ENCODE data around the gene EHBP1. TPM values are rescaled to one million over a fixed set of nuclear protein-coding genes. Genes with fewer than 3 reads are reported as not detected.

Gene EHBP1
- total RNA-seq, 5 donors from 2014 or later (not counting 1 experiment from before 2014, with no cell fraction given) = 22.1 to 28.7 (median 26.1) TPM

GRCh38 chr2:62801110-62801509 lies 95.6 kb downstream of the EHBP1 start:
- Histone ChIP-seq H3K36me3 (ENCODE audit: control insufficient read depth in 2 of 2, extremely low read depth in 1 of 2, insufficient read depth in 1 of 2, low read length in 1 of 2) (peaks cover 0 to 4% of the 10 kb centered on the region in 2 donors), H3K27ac (ENCODE audit: low read length) (no peak overlapping the region), H3K4me1 (ENCODE audit: control insufficient read depth in 1 of 2, extremely low read depth in 1 of 2, insufficient read depth in 2 of 2, low read length in 2 of 2) (peaks cover 0 to 3% of the 10 kb centered on the region in 2 experiments), H3K4me3 (ENCODE audit: control insufficient read depth in 1 of 2, extremely low read depth in 1 of 2, low read length in 1 of 2) (no peak overlapping the region), H3K9me3 (no peaks in the 10 kb centered on the region), H3K27me3 (replicated peaks in 1 of 2; ENCODE audit: control insufficient read depth in 2 of 2, extremely low read depth in 1 of 2, insufficient read depth in 2 of 2, low read length in 1 of 2) (no peaks in the 10 kb centered on the region)
- POLR2A ChIA-PET = no interaction called here
- WGBS (ENCODE audit: insufficient coverage) = no CpG with 5 or more reads among the region's 4 CpGs
- no peak for ATAC-seq (replicated peaks in 1 of 4)
- H3K27me3 Mint-ChIP-seq = no peaks in the 10 kb centered on the region
- H3K27ac Mint-ChIP-seq = peak overlapping the region in 1 of 2 donors; percentile 34
- CTCF ChIA-PET = no interaction called here
- H3K36me3 Mint-ChIP-seq = peaks cover 18% of the 10 kb centered on the region
- peaks cover 0 to under 1% (median under 1%) of the 10 kb centered on the region in 3 donors for H3K9me3 Mint-ChIP-seq
- H3K4me3 Mint-ChIP-seq = peak overlapping the region in 2 of 3 donors; percentile 57 to 61
- peaks cover 30 to 31% (median 30%) of the 10 kb centered on the region in 3 donors for H3K4me1 Mint-ChIP-seq
- DNase-seq = no peak

- Mint-ChIP-seq H3K27ac (peak overlapping the region in 1 of 2 donors; percentile 2), H3K4me1 (peaks cover 30 to 31% (median 30%) of the 10 kb centered on the region in 3 donors), H3K4me3 (peak overlapping the region; percentile 34 to 61 (median 57)), H3K9me3 (peaks cover 0 to 4% (median 3%) of the 10 kb centered on the region in 3 donors), H3K36me3 (peaks cover 27% of the 10 kb centered on the region), H3K27me3 (no peaks in the 10 kb centered on the region)
- ChIA-PET POLR2A (no interaction called here), CTCF (no interaction called here)
- Histone ChIP-seq H3K27me3 (replicated peaks in 1 of 2; ENCODE audit: control insufficient read depth in 2 of 2, extremely low read depth in 1 of 2, insufficient read depth in 2 of 2, low read length in 1 of 2) (no peaks in the 10 kb centered on the region), H3K27ac (ENCODE audit: low read length) (no peak overlapping the region), H3K4me3 (ENCODE audit: control insufficient read depth in 1 of 2, extremely low read depth in 1 of 2, low read length in 1 of 2) (no peak overlapping the region), H3K36me3 (ENCODE audit: control insufficient read depth in 2 of 2, extremely low read depth in 1 of 2, insufficient read depth in 1 of 2, low read length in 1 of 2) (peaks cover 0 to 4% of the 10 kb centered on the region in 2 donors), H3K9me3 (no peaks in the 10 kb centered on the region), H3K4me1 (ENCODE audit: control insufficient read depth in 1 of 2, extremely low read depth in 1 of 2, insufficient read depth in 2 of 2, low read length in 2 of 2) (peaks cover 0 to 3% of the 10 kb centered on the region in 2 experiments)
- peak in 1 of 35 experiments; percentile 5 for DNase-seq
- ATAC-seq (replicated peaks in 1 of 4) = no peak
- 100% methylated on average over 1 of the region's 4 CpGs for WGBS (ENCODE audit: insufficient coverage)
Measured at GRCh38 chr2:62801814-62802523, 96.5 kb downstream of the EHBP1 start.

GRCh38 chr2:62803961-62804360 lies 98.4 kb downstream of the EHBP1 start:
- H3K27me3 Mint-ChIP-seq = no peaks in the 10 kb centered on the region
- no peak overlapping the region for H3K4me3 Mint-ChIP-seq
- no peak for DNase-seq
- H3K27ac Mint-ChIP-seq = no peak overlapping the region
- CTCF ChIA-PET = no interaction called here
- POLR2A ChIA-PET = no interaction called here
- peaks cover 28 to 30% (median 30%) of the 10 kb centered on the region in 3 donors for H3K4me1 Mint-ChIP-seq
- H3K27me3 ChIP-seq (replicated peaks in 1 of 2; ENCODE audit: control insufficient read depth in 2 of 2, extremely low read depth in 1 of 2, insufficient read depth in 2 of 2, low read length in 1 of 2) = no peaks in the 10 kb centered on the region
- peaks cover 0 to 3% of the 10 kb centered on the region in 2 experiments for H3K4me1 ChIP-seq (ENCODE audit: control insufficient read depth in 1 of 2, extremely low read depth in 1 of 2, insufficient read depth in 2 of 2, low read length in 2 of 2)
- H3K36me3 ChIP-seq (ENCODE audit: control insufficient read depth in 2 of 2, extremely low read depth in 1 of 2, insufficient read depth in 1 of 2, low read length in 1 of 2) = peaks cover 0 to 4% of the 10 kb centered on the region in 2 donors
- H3K9me3 Mint-ChIP-seq = peaks cover 3 to 15% (median 3%) of the 10 kb centered on the region in 3 donors
- H3K36me3 Mint-ChIP-seq = peaks cover 41% of the 10 kb centered on the region
- H3K9me3 ChIP-seq = no peaks in the 10 kb centered on the region
- no peak for ATAC-seq (replicated peaks in 1 of 4)
- no peak overlapping the region for H3K4me3 ChIP-seq (ENCODE audit: control insufficient read depth in 1 of 2, extremely low read depth in 1 of 2, low read length in 1 of 2)
- no peak overlapping the region for H3K27ac ChIP-seq (ENCODE audit: low read length)

- WGBS (ENCODE audit: insufficient coverage) = no CpG with 5 or more reads among the region's 7 CpGs
Measured at GRCh38 chr2:62806231-62806630, 100.7 kb downstream of the EHBP1 start.

GRCh38 chr2:62808554-62808953 lies 103.0 kb downstream of the EHBP1 start:
- Histone ChIP-seq H3K4me1 (ENCODE audit: control insufficient read depth in 1 of 2, extremely low read depth in 1 of 2, insufficient read depth in 2 of 2, low read length in 2 of 2) (no peaks in the 10 kb centered on the region), H3K9me3 (no peaks in the 10 kb centered on the region), H3K27ac (ENCODE audit: low read length) (no peak overlapping the region), H3K4me3 (ENCODE audit: control insufficient read depth in 1 of 2, extremely low read depth in 1 of 2, low read length in 1 of 2) (no peak overlapping the region), H3K27me3 (replicated peaks in 1 of 2; ENCODE audit: control insufficient read depth in 2 of 2, extremely low read depth in 1 of 2, insufficient read depth in 2 of 2, low read length in 1 of 2) (no peaks in the 10 kb centered on the region), H3K36me3 (ENCODE audit: control insufficient read depth in 2 of 2, extremely low read depth in 1 of 2, insufficient read depth in 1 of 2, low read length in 1 of 2) (peaks cover 0 to 4% of the 10 kb centered on the region in 2 donors)
- peaks cover 44% of the 10 kb centered on the region for H3K36me3 Mint-ChIP-seq
- CTCF ChIA-PET = no interaction called here
- H3K27me3 Mint-ChIP-seq = no peaks in the 10 kb centered on the region
- 94% methylated on average over 2 of the region's 2 CpGs for WGBS (ENCODE audit: insufficient coverage)
- peaks cover 0 to 23% (median 2%) of the 10 kb centered on the region in 3 donors for H3K4me1 Mint-ChIP-seq
- H3K27ac Mint-ChIP-seq = no peak overlapping the region
- ATAC-seq (replicated peaks in 1 of 4) (no peak), DNase-seq (no peak)
- POLR2A ChIA-PET = no interaction called here
- H3K9me3 Mint-ChIP-seq = peaks cover 3 to 15% (median 3%) of the 10 kb centered on the region in 3 donors
- no peak overlapping the region for H3K4me3 Mint-ChIP-seq

More at GRCh38 chr2:62806231-62806630, 100.7 kb downstream of the EHBP1 start:
- CTCF ChIA-PET = no interaction called here
- H3K4me3 ChIP-seq (ENCODE audit: control insufficient read depth in 1 of 2, extremely low read depth in 1 of 2, low read length in 1 of 2) = no peak overlapping the region
- Mint-ChIP-seq H3K36me3 (peaks cover 44% of the 10 kb centered on the region), H3K9me3 (peaks cover 3 to 15% (median 3%) of the 10 kb centered on the region in 3 donors), H3K4me1 (peaks cover 9 to 22% (median 10%) of the 10 kb centered on the region in 3 donors), H3K27ac (no peak overlapping the region), H3K27me3 (no peaks in the 10 kb centered on the region), H3K4me3 (no peak overlapping the region)
- DNase-seq (no peak), ATAC-seq (replicated peaks in 1 of 4) (no peak)
- H3K9me3 ChIP-seq = no peaks in the 10 kb centered on the region
- H3K27ac ChIP-seq (ENCODE audit: low read length) = no peak overlapping the region
- no peaks in the 10 kb centered on the region for H3K27me3 ChIP-seq (replicated peaks in 1 of 2; ENCODE audit: control insufficient read depth in 2 of 2, extremely low read depth in 1 of 2, insufficient read depth in 2 of 2, low read length in 1 of 2)
- POLR2A ChIA-PET = no interaction called here
- H3K36me3 ChIP-seq (ENCODE audit: control insufficient read depth in 2 of 2, extremely low read depth in 1 of 2, insufficient read depth in 1 of 2, low read length in 1 of 2) = peaks cover 0 to 4% of the 10 kb centered on the region in 2 donors
- H3K4me1 ChIP-seq (ENCODE audit: control insufficient read depth in 1 of 2, extremely low read depth in 1 of 2, insufficient read depth in 2 of 2, low read length in 2 of 2) = no peaks in the 10 kb centered on the region

GRCh38 chr2:62811086-62811485 lies 105.6 kb downstream of the EHBP1 start:
- POLR2A ChIA-PET = no interaction called here
- ATAC-seq (replicated peaks in 1 of 4) (no peak), DNase-seq (no peak)
- no peaks in the 10 kb centered on the region for H3K4me1 ChIP-seq (ENCODE audit: control insufficient read depth in 1 of 2, extremely low read depth in 1 of 2, insufficient read depth in 2 of 2, low read length in 2 of 2)
- Mint-ChIP-seq H3K27ac (no peak overlapping the region), H3K36me3 (peaks cover 29% of the 10 kb centered on the region), H3K4me3 (no peak overlapping the region), H3K9me3 (peaks cover 3 to 14% (median 3%) of the 10 kb centered on the region in 3 donors), H3K4me1 (peaks cover 0 to 28% (median 7%) of the 10 kb centered on the region in 3 donors), H3K27me3 (no peaks in the 10 kb centered on the region)
- H3K36me3 ChIP-seq (ENCODE audit: control insufficient read depth in 2 of 2, extremely low read depth in 1 of 2, insufficient read depth in 1 of 2, low read length in 1 of 2) = no peaks in the 10 kb centered on the region
- H3K27ac ChIP-seq (ENCODE audit: low read length) = no peak overlapping the region
- 100% methylated on average over 1 of the region's 2 CpGs for WGBS (ENCODE audit: insufficient coverage)
- no peaks in the 10 kb centered on the region for H3K27me3 ChIP-seq (replicated peaks in 1 of 2; ENCODE audit: control insufficient read depth in 2 of 2, extremely low read depth in 1 of 2, insufficient read depth in 2 of 2, low read length in 1 of 2)
- CTCF ChIA-PET = no interaction called here
- H3K4me3 ChIP-seq (ENCODE audit: control insufficient read depth in 1 of 2, extremely low read depth in 1 of 2, low read length in 1 of 2) = no peak overlapping the region
- H3K9me3 ChIP-seq = no peaks in the 10 kb centered on the region

All from T-cell (primary cell).